Esophagus muscularis mucosa (tissue), 4 donors: ENCODE results near the gene BMPR1B. TPM values are rescaled to one million over a fixed set of nuclear protein-coding genes. Genes with fewer than 3 reads are reported as not detected.

Experiments used
- DNase-seq: peaks from one replicate; pipeline ENCODE4 v3.0.0-alpha.2; 2017; ENCODE audit errors: extremely low spot score
- H3K27ac ChIP-seq, 4 donors: fragments of 200-600 bp; sonication (generic); replicated peaks in 1 of 4; 1 replicate in 3 of 4; 2 replicates in 1 of 4; pipeline ENCODE4 v1.5.1; 2016 to 2019; ENCODE audit warnings: mild to moderate bottlenecking in 1 of 4
- H3K27me3 ChIP-seq, 4 donors: fragments of 200-600 bp; sonication (generic); one replicate each; pipeline versions ENCODE4 v1.5.1 to v1.6.0; 2016 to 2019
- H3K36me3 ChIP-seq, 4 donors: fragments of 200-600 bp; sonication (generic); one replicate each; pipeline ENCODE4 v1.5.1; 2016 to 2019
- H3K4me1 ChIP-seq, 4 donors: fragments of 200-600 bp; sonication (generic); one replicate each; pipeline ENCODE4 v1.5.1; 2016 to 2019
- H3K4me3 ChIP-seq, 4 donors: fragments of 200-600 bp; sonication (generic); 1 replicate in 2 of 4; 2 replicates in 2 of 4; pipeline ENCODE4 v1.5.1; 2016 to 2019; ENCODE audit warnings: mild to moderate bottlenecking in 4 of 4, moderate library complexity in 1 of 4
- H3K9me3 ChIP-seq, 4 donors: fragments of 200-600 bp; sonication (generic); 1 replicate in 3 of 4; 2 replicates in 1 of 4; pipeline ENCODE4 v1.5.1; 2016 to 2019
- CTCF ChIP-seq, 3 experiments: fragments of 200-600 bp in 2 of 3; fragments of 450-650 bp in 1 of 3; sonication (generic) in 2 of 3; IDR thresholded peaks; one replicate each; pipeline ENCODE4 v1.5.1; 2017 to 2019; ENCODE audit warnings: antibody characterized with exemption in 3 of 3, mild to moderate bottlenecking in 2 of 3, moderate library complexity in 1 of 3
- EP300 ChIP-seq: sonication (generic); formaldehyde crosslinking; IDR thresholded peaks from one replicate; pipeline ENCODE4 v1.6.1; 2017; ENCODE audit warnings: antibody characterized with exemption
- POLR2A ChIP-seq: fragments of 450-650 bp; IDR thresholded peaks from one replicate; pipeline ENCODE4 v1.6.1; 2017; ENCODE audit warnings: antibody characterized with exemption, moderate library complexity, mild to moderate bottlenecking, low read depth
- POLR2AphosphoS5 ChIP-seq, 2 donors: sonication (generic); formaldehyde crosslinking; IDR thresholded peaks; one replicate each; pipeline ENCODE4 v1.6.1; 2017; ENCODE audit warnings: antibody characterized with exemption in 2 of 2
- WGBS: methylation state at CpG from one replicate; pipeline ENCODE4 v1.1.5; 2018; 5-methylcytosine and 5-hydroxymethylcytosine counted together
- intact Hi-C: fragments of 100-400 bp; cut with DNase I; formaldehyde crosslinking; loops from one replicate; pipeline ENCODE4 v1.15.1; 2023
- total RNA-seq, 4 donors: library from RNA; depleted of rRNA; stranded (reverse); fragments of >200 nt; gene quantifications; one replicate each; pipeline versions ENCODE4 v1.1.0 to v1.2.1, GENCODE V29; 2016

The BMPR1B gene
- total RNA-seq, 4 donors from 2014 or later = 11.3 to 22.0 (median 17.6) TPM

GRCh38 chr4:95013236-95013635, 255.5 kb downstream of the BMPR1B start:
- Histone ChIP-seq H3K27ac (no peak overlapping the region), H3K27me3 (no peaks in the 10 kb centered on the region), H3K36me3 (no peaks in the 10 kb centered on the region), H3K4me1 (no peaks in the 10 kb centered on the region), H3K4me3 (no peak overlapping the region), H3K9me3 (no peaks in the 10 kb centered on the region)
- intact Hi-C loops = no loop called here
- 99% methylated on average over 2 of the region's 2 CpGs for WGBS
- DNase-seq = no peak
- TF ChIP-seq POLR2AphosphoS5 (IDR thresholded peaks at IDR 0.05) (no peak), CTCF (IDR thresholded peaks at IDR 0.05) (no peak), EP300 (no peak), POLR2A (no peak)

GRCh38 chr4:95014068-95014467, 256.3 kb downstream of the BMPR1B start:
- no peaks in the 10 kb centered on the region for H3K9me3 ChIP-seq
- TF ChIP-seq POLR2AphosphoS5 (IDR thresholded peaks at IDR 0.05) = no peak
- no peak for TF ChIP-seq CTCF (IDR thresholded peaks at IDR 0.05)
- TF ChIP-seq POLR2A = no peak
- no peak for TF ChIP-seq EP300
- intact Hi-C loops = no loop called here
- no peak for DNase-seq
- no peaks in the 10 kb centered on the region for H3K36me3 ChIP-seq
- 92% methylated on average over 1 of the region's 1 CpG for WGBS
- H3K27ac ChIP-seq = no peak overlapping the region
- H3K27me3 ChIP-seq = no peaks in the 10 kb centered on the region
- no peak overlapping the region for H3K4me3 ChIP-seq
- H3K4me1 ChIP-seq = peaks cover 0 to 2% (median 0%) of the 10 kb centered on the region in 4 donors

- peaks cover 0 to 7% (median 0%) of the 10 kb centered on the region in 4 donors for H3K4me1 ChIP-seq
- TF ChIP-seq POLR2A (no peak), EP300 (no peak), POLR2AphosphoS5 (IDR thresholded peaks at IDR 0.05) (no peak), CTCF (IDR thresholded peaks at IDR 0.05) (no peak)
- no peaks in the 10 kb centered on the region for H3K27me3 ChIP-seq
- DNase-seq = no peak
- H3K36me3 ChIP-seq = no peaks in the 10 kb centered on the region
- WGBS = 86% methylated on average over 3 of the region's 3 CpGs
- H3K27ac ChIP-seq = no peak overlapping the region
- H3K4me3 ChIP-seq = no peak overlapping the region
- no peaks in the 10 kb centered on the region for H3K9me3 ChIP-seq
- intact Hi-C loops = no loop called here
These were observed 259.7 kb downstream of the BMPR1B start for GRCh38 chr4:95017305-95018064.

GRCh38 chr4:95018785-95019184, 261.0 kb downstream of the BMPR1B start:
- peaks cover 0 to 7% (median 0%) of the 10 kb centered on the region in 4 donors for H3K4me1 ChIP-seq
- intact Hi-C loops = no loop called here
- WGBS = 71% methylated on average over 5 of the region's 5 CpGs
- no peak for DNase-seq
- no peak overlapping the region for H3K4me3 ChIP-seq
- no peaks in the 10 kb centered on the region for H3K27me3 ChIP-seq
- no peak overlapping the region for H3K27ac ChIP-seq
- H3K9me3 ChIP-seq = no peaks in the 10 kb centered on the region
- H3K36me3 ChIP-seq = no peaks in the 10 kb centered on the region
- TF ChIP-seq POLR2A (no peak), CTCF (IDR thresholded peaks at IDR 0.05) (no peak), POLR2AphosphoS5 (IDR thresholded peaks at IDR 0.05) (no peak), EP300 (no peak)
